GM13977 (cell line): ENCODE measurements around the gene BBOX1.

ENCODE experiments used
- DNase-seq: peaks from one replicate; pipeline ENCODE4 v3.0.0; 2012; ENCODE audit warnings: low spot score
- in situ Hi-C: fragments of 300-500 bp; cut with MboI; formaldehyde crosslinking; loops from one replicate; pipeline ENCODE4 v1.12.0; 2022; ENCODE audit warnings: low sequenced_read_pairs, low pct_unique_long_range_greater_than_20kb, mixed read lengths, inconsistent platforms; ENCODE audit not compliant: unreplicated experiment
- TF ChIP-seq, protein P1 (sequence below): IDR thresholded peaks from 2 replicates; pipeline ENCODE4 v1.5.1; 2012; ENCODE audit warnings: mild to moderate bottlenecking, control low read depth; ENCODE audit not compliant: insufficient read depth; ENCODE audit errors: extremely low read depth, missing control alignments

The BBOX1 gene

GRCh38 chr11:27100534-27100933 is 59.9 kb downstream of the BBOX1 start:
- DNase-seq: no peak
- TF ChIP-seq, protein P1, sequence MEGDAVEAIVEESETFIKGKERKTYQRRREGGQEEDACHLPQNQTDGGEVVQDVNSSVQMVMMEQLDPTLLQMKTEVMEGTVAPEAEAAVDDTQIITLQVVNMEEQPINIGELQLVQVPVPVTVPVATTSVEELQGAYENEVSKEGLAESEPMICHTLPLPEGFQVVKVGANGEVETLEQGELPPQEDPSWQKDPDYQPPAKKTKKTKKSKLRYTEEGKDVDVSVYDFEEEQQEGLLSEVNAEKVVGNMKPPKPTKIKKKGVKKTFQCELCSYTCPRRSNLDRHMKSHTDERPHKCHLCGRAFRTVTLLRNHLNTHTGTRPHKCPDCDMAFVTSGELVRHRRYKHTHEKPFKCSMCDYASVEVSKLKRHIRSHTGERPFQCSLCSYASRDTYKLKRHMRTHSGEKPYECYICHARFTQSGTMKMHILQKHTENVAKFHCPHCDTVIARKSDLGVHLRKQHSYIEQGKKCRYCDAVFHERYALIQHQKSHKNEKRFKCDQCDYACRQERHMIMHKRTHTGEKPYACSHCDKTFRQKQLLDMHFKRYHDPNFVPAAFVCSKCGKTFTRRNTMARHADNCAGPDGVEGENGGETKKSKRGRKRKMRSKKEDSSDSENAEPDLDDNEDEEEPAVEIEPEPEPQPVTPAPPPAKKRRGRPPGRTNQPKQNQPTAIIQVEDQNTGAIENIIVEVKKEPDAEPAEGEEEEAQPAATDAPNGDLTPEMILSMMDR: no peak
- in situ Hi-C loops: no loop called here

GRCh38 chr11:27107548-27107947 is 66.9 kb downstream of the BBOX1 start:
- in situ Hi-C loops: no loop called here
- TF ChIP-seq, protein P1: no peak
- DNase-seq: no peak

DNA sequence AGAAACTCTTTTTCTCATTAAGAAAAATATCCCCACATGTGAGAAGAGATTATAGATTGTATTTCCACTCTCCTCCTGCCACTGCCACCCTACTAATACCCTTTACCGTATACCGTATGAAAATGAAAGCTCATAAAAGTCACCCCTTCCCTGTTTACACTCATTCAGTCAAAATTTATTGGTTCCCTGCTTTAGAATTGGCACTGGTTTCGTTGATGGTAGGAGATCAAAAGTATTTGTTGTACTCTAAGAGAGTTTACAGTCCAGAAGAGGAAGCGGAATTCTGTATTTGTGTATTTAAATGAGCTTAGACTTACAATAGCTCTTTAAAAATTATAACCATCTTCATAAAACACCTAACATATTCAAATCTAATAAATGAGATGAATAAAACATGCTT is 68.2 kb downstream of the BBOX1 start:
- TF ChIP-seq, protein P1: no peak
- DNase-seq: no peak
- in situ Hi-C loops: no loop called here

DNA sequence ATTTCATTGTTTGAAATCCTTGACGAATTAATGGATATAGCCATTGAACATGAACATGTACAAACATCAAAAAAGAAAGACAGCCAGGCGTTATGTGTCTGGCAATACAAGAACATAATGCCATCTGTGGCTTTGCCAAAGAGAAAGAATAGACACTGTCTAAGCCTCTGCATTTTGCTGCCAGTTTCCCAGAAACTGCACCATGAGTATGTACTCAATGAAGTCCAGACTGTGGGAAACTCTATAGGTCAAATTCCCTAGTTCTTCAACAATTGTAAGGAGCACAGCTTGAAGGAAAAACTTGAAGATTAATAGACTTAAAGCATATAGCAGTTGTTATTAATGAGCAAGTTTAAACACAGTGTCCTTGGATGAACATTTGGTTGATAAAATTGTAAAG is 71.3 kb downstream of the BBOX1 start:
- in situ Hi-C loops: no loop called here
- no peak for DNase-seq
- TF ChIP-seq, protein P1: no peak

DNA sequence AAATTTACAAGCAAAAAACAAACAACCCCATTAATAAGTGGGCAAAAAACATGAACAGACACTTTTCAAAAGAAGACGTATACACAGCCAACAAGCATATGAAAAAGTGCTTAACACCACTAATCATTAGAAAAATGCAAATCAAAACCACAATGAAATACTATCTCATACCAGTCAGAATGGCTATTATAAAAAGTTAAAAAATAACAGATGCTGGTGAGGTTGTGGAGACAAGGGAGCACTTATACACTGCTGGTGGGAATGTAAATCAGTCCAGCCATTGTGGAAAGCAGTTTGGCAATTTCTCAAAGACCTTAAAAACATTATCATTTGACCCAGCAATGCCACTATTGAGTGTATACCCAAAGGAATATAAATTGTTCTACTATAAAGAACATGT is 72.3 kb downstream of the BBOX1 start:
- in situ Hi-C loops: no loop called here
- TF ChIP-seq, protein P1: no peak

GRCh38 chr11:27115051-27115650 is 74.5 kb downstream of the BBOX1 start:
- DNase-seq: no peak
- TF ChIP-seq, protein P1: no peak
- in situ Hi-C loops: no loop called here

More for the DNA sequence above, 72.3 kb downstream of the BBOX1 start:
- no peak for DNase-seq

- DNase-seq: no peak
- in situ Hi-C loops: no loop called here
- TF ChIP-seq, protein P1: no peak
These were observed 76.1 kb downstream of the BBOX1 start for GRCh38 chr11:27116684-27117083.
